HG03025 (cell line): ENCODE data around the gene MESP2.
"Not testable (repeated sequence)": the region's sequence is repeated elsewhere in the genome, so short reads cannot be mapped to it uniquely, and the experiment has no call there.

ENCODE experiments used
- ATAC-seq: cut with Tn5 transposase; IDR thresholded peaks from one replicate; pipeline ENCODE4 v1.9.1; 2021; ENCODE audit warnings: mild to moderate bottlenecking, moderate library complexity; ENCODE audit not compliant: unreplicated experiment, low FRiP score

Gene MESP2

GRCh38 chr15:89777782-89778380 lies 1.7 kb downstream of the MESP2 start:
- ATAC-seq, result no peak

GRCh38 chr15:89778861-89779260 lies 2.7 kb downstream of the MESP2 start:
- no peak for ATAC-seq

GRCh38 chr15:89780601-89781000 lies 4.5 kb downstream of the MESP2 start:
- no peak for ATAC-seq

GRCh38 chr15:89781055-89781454 lies 4.9 kb downstream of the MESP2 start:
- ATAC-seq, result no peak

- no peak for ATAC-seq
These were observed 5.9 kb downstream of the MESP2 start for GRCh38 chr15:89781891-89782618.

- not testable (repeated sequence) for ATAC-seq
These were observed 6.5 kb downstream of the MESP2 start for GRCh38 chr15:89782619-89782950.

GRCh38 chr15:89783111-89783860 lies 7.2 kb downstream of the MESP2 start:
- no peak for ATAC-seq

- ATAC-seq, result no peak
These were observed 7.9 kb downstream of the MESP2 start for GRCh38 chr15:89783861-89784685.

GRCh38 chr15:89784686-89784960 lies 8.5 kb downstream of the MESP2 start:
- no peak for ATAC-seq

- ATAC-seq, result no peak
These were observed 9.1 kb downstream of the MESP2 start for GRCh38 chr15:89785064-89785773.

- ATAC-seq, result no peak
These were observed 9.6 kb downstream of the MESP2 start for GRCh38 chr15:89785774-89786140.

GRCh38 chr15:89787944-89788343 lies 11.8 kb downstream of the MESP2 start:
- no peak for ATAC-seq

GRCh38 chr15:89788585-89788984 lies 12.5 kb downstream of the MESP2 start:
- ATAC-seq, result not testable (repeated sequence)

GRCh38 chr15:89790206-89790605 lies 14.1 kb downstream of the MESP2 start:
- no peak for ATAC-seq

GRCh38 chr15:89790661-89791060 lies 14.5 kb downstream of the MESP2 start:
- ATAC-seq, result no peak

- ATAC-seq, result no peak
These were observed 16.1 kb downstream of the MESP2 start for GRCh38 chr15:89792106-89792805.

GRCh38 chr15:89794627-89795241 lies 18.6 kb downstream of the MESP2 start:
- ATAC-seq, result no peak

GRCh38 chr15:89795996-89796395 lies 19.9 kb downstream of the MESP2 start:
- no peak for ATAC-seq

- ATAC-seq, result no peak
These were observed 21.6 kb downstream of the MESP2 start for GRCh38 chr15:89797678-89798201.
